Measurements from ENCODE around the gene SLCO2B1. TPM values are rescaled to one million over a fixed set of nuclear protein-coding genes. Genes with fewer than 3 reads are reported as not detected.

Gene SLCO2B1
- total RNA-seq, 6 experiments from 2014 or later = 145 to 316 (median 199) TPM

DNA sequence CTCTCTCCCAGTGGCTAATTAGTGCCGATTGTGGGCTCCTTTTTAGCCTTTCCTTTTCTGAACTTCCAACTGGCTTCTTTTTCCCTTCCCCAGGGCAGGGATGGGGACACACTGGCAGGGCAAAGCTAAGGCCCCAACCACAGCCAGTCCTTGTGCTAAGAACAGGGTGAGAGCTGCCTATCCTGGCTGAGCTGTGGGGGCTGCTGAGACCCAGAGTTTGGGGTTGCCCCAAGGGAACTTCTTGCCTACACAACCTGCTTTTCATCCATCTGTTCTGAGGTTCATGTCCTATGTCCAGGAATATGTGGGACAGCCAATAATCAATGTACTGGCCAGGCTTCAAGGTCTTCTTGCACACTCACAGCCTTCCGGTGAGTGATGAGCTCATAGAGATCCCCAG lies 79.7 kb downstream of the SLCO2B1 start:
- Histone ChIP-seq H3K4me1 (no peaks in the 10 kb centered on the region), H3K4me3 (no peak overlapping the region), H3K36me3 (no peaks in the 10 kb centered on the region), H3K9me3 (no peaks in the 10 kb centered on the region), H3K27me3 (no peaks in the 10 kb centered on the region), H3K27ac (no peak overlapping the region)
- no peak for TF ChIP-seq CTCF (IDR thresholded peaks at IDR 0.05)
- WGBS (ENCODE audit: insufficient coverage, low coverage, low lambda C conversion rate, missing lambda C conversion rate) = 42% methylated on average over 2 of the region's 2 CpGs
- DNase-seq (no peak), ATAC-seq (no peak)
- intact Hi-C loops (cut with DNase I) = no loop called here

DNA sequence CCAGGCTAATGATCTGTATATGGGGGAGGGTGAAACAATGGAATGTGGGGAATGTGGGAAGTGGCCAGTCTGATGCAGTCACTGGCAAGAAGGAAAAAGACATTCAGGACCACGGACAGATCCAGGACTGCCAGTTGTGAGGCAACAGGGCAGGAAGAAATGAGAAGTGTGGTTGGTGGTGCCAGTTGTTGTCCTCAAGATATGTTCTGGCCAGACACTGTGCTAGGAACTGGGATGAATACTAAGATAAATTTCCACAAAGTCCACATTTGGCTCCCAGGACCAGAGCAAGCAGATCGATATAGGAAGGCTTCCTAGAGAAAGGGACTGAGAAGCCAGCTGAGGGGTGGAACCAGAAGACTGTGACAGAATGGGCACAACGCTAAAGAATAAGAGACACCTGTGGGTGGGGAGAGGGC lies 82.9 kb downstream of the SLCO2B1 start:
- Histone ChIP-seq H3K9me3 (no peaks in the 10 kb centered on the region), H3K4me1 (no peaks in the 10 kb centered on the region), H3K27me3 (no peaks in the 10 kb centered on the region), H3K27ac (no peak overlapping the region), H3K4me3 (no peak overlapping the region), H3K36me3 (no peaks in the 10 kb centered on the region)
- intact Hi-C loops (cut with DNase I) = no loop called here
- ATAC-seq = peak; percentile 34 to 71 (median 50)
- no peak for DNase-seq
- WGBS (ENCODE audit: insufficient coverage, low coverage, low lambda C conversion rate, missing lambda C conversion rate) = 36% methylated on average over 3 of the region's 3 CpGs
- no peak for TF ChIP-seq POLR2A (IDR thresholded peaks at IDR 0.05)
- TF ChIP-seq CTCF (IDR thresholded peaks at IDR 0.05) = no peak

DNA sequence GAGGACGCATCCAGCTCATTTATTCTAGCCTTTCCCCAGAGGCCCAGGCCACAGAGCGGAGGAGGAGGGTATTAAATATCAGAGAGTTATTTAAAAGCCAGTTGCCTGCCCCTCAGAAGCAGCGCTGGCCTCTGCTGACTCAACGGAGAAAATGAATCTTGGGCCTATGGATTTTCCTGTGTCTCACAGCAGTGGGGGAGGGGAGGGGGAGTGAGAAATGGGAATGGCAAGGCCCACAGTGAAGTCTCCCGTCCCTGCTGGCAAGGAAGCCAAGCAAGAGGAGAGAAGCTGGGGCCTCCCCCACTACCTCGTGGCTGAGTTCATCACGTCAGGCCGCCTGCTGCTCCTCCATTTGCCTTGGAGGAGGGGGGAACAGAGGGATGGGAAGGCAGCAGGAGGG lies 85.2 kb downstream of the SLCO2B1 start:
- Histone ChIP-seq H3K4me3 (no peak overlapping the region), H3K9me3 (no peaks in the 10 kb centered on the region), H3K27ac (no peak overlapping the region), H3K36me3 (no peaks in the 10 kb centered on the region), H3K27me3 (peaks cover 0 to 12% of the 10 kb centered on the region in 2 donors), H3K4me1 (peaks cover 0 to 7% (median 0%) of the 10 kb centered on the region in 4 donors)
- intact Hi-C loops (cut with DNase I) = no loop called here
- ATAC-seq (no peak), DNase-seq (no peak)
- no peak for TF ChIP-seq CTCF (IDR thresholded peaks at IDR 0.05)
- TF ChIP-seq POLR2A (IDR thresholded peaks at IDR 0.05) = no peak
- WGBS (ENCODE audit: insufficient coverage, low coverage, low lambda C conversion rate, missing lambda C conversion rate) = 58% methylated on average over 5 of the region's 8 CpGs

DNA sequence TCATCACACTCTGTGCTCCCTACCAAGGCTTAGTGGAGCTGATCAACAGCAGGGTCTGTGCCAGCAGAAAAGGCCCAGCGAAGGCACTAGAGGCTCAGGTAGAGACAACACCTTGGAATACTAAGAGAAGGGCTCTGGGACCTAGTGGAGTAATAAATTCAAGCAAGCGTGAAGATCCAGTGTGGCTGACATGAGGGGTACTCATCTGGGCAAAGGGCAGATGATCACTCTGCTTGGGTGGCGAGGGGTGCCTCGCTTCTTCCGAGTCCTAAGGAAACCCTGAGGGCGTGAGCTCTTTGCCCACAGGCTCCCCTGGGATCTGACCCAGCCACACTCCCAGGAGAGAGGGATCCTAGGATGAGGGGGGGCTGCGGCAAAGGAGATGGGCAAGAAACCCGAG lies 86.1 kb downstream of the SLCO2B1 start:
- no peak overlapping the region for H3K4me3 ChIP-seq
- no peaks in the 10 kb centered on the region for H3K36me3 ChIP-seq
- TF ChIP-seq CTCF (IDR thresholded peaks at IDR 0.05) (no peak), POLR2A (IDR thresholded peaks at IDR 0.05) (no peak)
- no peaks in the 10 kb centered on the region for H3K9me3 ChIP-seq
- 76% methylated on average over 8 of the region's 8 CpGs for WGBS (ENCODE audit: insufficient coverage, low coverage, low lambda C conversion rate, missing lambda C conversion rate)
- intact Hi-C loops (cut with DNase I) = no loop called here
- no peak overlapping the region for H3K27ac ChIP-seq
- DNase-seq (no peak), ATAC-seq (no peak)
- peaks cover 0 to 12% of the 10 kb centered on the region in 2 donors for H3K27me3 ChIP-seq
- H3K4me1 ChIP-seq = peaks cover 0 to 11% (median 0%) of the 10 kb centered on the region in 4 donors

All from right lobe of liver (tissue), 6 donors.